IPS-20b (cell line): ENCODE measurements around the gene SMIM28.

ENCODE experiments used
- H3K27ac ChIP-seq: one replicate; pipeline ENCODE4 v1.5.1; 2013; ENCODE audit warnings: low read length
- H3K27me3 ChIP-seq: 2 replicates; pipeline ENCODE4 v1.6.1; 2013; ENCODE audit warnings: mild to moderate bottlenecking, low read length, inconsistent platforms; ENCODE audit not compliant: insufficient read depth
- H3K36me3 ChIP-seq: 2 replicates; pipeline ENCODE4 v1.6.1; 2013; ENCODE audit warnings: low read depth, mild to moderate bottlenecking, inconsistent platforms, low read length, moderate library complexity; ENCODE audit not compliant: insufficient read depth
- H3K4me1 ChIP-seq: 2 replicates; pipeline ENCODE4 v1.6.1; 2013; ENCODE audit warnings: mild to moderate bottlenecking, control low read depth, inconsistent platforms, low read length, moderate library complexity; ENCODE audit not compliant: insufficient read depth
- H3K4me3 ChIP-seq: 2 replicates; pipeline ENCODE4 v1.5.1; 2013; ENCODE audit warnings: mild to moderate bottlenecking, low read length, inconsistent platforms
- H3K9ac ChIP-seq: 2 replicates; pipeline ENCODE4 v1.6.1; 2013; ENCODE audit warnings: low read depth, mild to moderate bottlenecking, inconsistent platforms, low read length, moderate library complexity
- H3K9me3 ChIP-seq: 2 replicates; pipeline ENCODE4 v1.6.1; 2013; ENCODE audit warnings: mild to moderate bottlenecking, low read depth, low read length, inconsistent platforms; ENCODE audit not compliant: insufficient read depth

The SMIM28 gene

DNA sequence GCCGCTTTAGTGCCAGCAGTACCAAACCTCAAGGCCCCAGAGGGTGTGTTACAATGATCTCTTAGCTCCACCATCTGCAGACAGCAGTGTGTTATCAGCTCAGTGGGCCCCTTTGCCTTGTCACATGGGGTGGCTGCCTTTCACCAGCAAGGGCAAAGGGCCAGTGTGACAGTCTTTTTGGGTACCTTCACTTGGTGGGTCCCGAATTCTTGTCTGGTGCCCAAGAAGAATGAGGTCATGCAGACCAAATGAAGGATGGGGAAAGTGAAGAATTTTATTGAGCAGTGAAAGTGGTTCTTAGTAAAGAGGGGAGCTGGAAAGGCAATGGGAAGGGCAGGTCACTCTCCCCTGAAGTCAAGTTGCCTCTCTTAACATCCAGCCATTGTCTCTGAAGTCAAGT, 2.9 kb upstream of the SMIM28 start:
- no peaks in the 10 kb centered on the region for H3K36me3 ChIP-seq
- no peak overlapping the region for H3K9ac ChIP-seq
- H3K9me3 ChIP-seq: no peaks in the 10 kb centered on the region
- H3K27ac ChIP-seq: no peak overlapping the region
- H3K4me3 ChIP-seq: no peak overlapping the region
- H3K27me3 ChIP-seq: no peaks in the 10 kb centered on the region
- H3K4me1 ChIP-seq: peaks cover 8% of the 10 kb centered on the region; the same call in 1 of the 2 replicates

- Histone ChIP-seq H3K36me3 (no peaks in the 10 kb centered on the region), H3K4me3 (no peak overlapping the region), H3K9me3 (no peaks in the 10 kb centered on the region), H3K27ac (no peak overlapping the region), H3K9ac (no peak overlapping the region), H3K27me3 (no peaks in the 10 kb centered on the region), H3K4me1 (peaks cover 8% of the 10 kb centered on the region; the same call in 1 of the 2 replicates)
Observed at GRCh38 chr6:138377042-138377441, 663 bp upstream of the SMIM28 start.

DNA sequence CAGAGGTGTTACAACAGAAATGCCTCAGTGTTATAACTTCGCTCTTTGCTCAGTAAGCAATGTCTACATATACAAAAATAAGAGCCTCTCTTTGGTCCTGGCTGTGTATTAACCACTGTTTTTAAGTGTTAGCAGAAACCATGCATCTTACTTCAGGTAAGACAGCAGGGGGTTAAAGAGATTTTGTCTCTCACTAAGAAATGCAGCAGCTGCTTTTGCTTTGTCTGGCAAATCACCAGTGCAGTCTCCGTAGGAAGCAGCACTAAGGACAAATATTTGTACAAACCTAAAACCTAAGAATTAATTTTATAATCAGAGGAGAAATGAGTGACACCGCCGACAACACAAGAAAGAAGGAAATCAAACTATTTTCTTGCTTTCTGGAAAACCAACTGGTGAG, 758 bp downstream of the SMIM28 start:
- Histone ChIP-seq H3K9ac (0 out of 2 replicates have a peak overlapping the region, but pooled peaks have one; percentile 29), H3K36me3 (no peaks in the 10 kb centered on the region), H3K9me3 (no peaks in the 10 kb centered on the region), H3K27ac (no peak overlapping the region), H3K4me3 (no peak overlapping the region), H3K27me3 (no peaks in the 10 kb centered on the region), H3K4me1 (peaks cover 8% of the 10 kb centered on the region; the same call in 1 of the 2 replicates)

DNA sequence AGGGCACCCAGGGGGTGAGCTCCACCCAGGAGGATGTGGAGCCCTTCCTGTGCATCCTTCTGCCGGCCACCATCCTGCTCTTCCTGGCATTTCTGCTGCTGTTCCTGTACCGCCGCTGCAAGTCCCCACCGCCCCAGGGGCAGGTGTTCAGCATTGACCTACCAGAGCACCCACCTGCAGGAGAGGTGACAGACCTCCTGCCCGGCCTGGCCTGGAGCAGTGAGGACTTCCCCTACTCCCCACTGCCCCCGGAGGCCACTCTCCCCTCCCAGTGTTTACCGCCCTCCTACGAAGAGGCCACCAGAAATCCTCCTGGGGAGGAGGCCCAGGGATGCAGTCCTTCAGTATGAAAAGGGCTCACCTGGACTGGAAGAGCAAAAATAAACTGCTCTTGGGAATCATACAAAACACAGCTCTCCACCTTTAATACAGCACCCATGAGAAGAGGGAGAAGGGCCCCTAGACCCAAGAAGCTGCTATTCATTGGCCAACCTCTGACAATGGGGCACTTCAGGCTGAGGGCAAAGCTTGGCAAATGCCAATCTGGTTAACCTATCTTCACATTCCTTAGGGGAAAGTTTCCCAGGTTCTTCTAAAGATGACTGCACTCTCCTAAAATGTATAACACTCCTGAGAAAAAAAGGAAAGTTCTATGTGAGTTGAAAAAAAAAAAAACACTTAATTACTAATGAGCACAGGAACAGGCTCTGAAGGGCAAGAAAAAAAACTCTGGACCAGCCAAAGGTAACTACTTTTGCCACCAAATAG, 5.0 kb downstream of the SMIM28 start:
- no peak overlapping the region for H3K9ac ChIP-seq
- H3K4me1 ChIP-seq: peaks cover 8% of the 10 kb centered on the region; the same call in 1 of the 2 replicates
- no peaks in the 10 kb centered on the region for H3K9me3 ChIP-seq
- H3K27ac ChIP-seq: no peak overlapping the region
- no peaks in the 10 kb centered on the region for H3K27me3 ChIP-seq
- H3K36me3 ChIP-seq: no peaks in the 10 kb centered on the region
- H3K4me3 ChIP-seq: no peak overlapping the region

DNA sequence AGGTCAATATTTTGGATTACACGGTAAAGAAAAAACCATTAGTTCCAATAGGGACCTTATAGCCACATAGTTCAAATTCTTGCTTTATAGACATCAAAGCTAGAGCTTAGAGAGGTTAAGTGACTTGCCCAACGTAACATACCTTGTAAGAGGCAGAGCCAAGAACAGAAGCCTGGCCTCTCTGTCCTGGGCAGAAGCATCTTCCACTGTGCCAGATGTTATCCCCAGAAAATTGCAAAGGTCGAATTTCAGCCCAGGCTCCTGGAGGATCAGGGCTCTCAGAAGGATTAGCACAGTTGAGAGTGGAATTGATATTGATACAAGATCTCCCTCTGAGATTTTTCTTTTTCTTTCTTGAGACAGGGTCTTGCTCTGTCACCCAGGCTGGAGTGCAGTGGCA, 6.1 kb downstream of the SMIM28 start:
- Histone ChIP-seq H3K4me1 (peaks cover 5% of the 10 kb centered on the region; the same call in 1 of the 2 replicates), H3K27ac (no peak overlapping the region), H3K36me3 (no peaks in the 10 kb centered on the region), H3K4me3 (no peak overlapping the region), H3K27me3 (no peaks in the 10 kb centered on the region), H3K9ac (no peak overlapping the region), H3K9me3 (no peaks in the 10 kb centered on the region)

- H3K36me3 ChIP-seq: no peaks in the 10 kb centered on the region
- no peak overlapping the region for H3K27ac ChIP-seq
- H3K4me1 ChIP-seq: peaks cover 7% of the 10 kb centered on the region; the same call in 1 of the 2 replicates
- no peaks in the 10 kb centered on the region for H3K27me3 ChIP-seq
- H3K9ac ChIP-seq: no peak overlapping the region
- H3K4me3 ChIP-seq: no peak overlapping the region
- no peaks in the 10 kb centered on the region for H3K9me3 ChIP-seq
Observed at GRCh38 chr6:138386897-138387296, 9.2 kb downstream of the SMIM28 start.

GRCh38 chr6:138387577-138388368, 10.1 kb downstream of the SMIM28 start:
- Histone ChIP-seq H3K9me3 (no peaks in the 10 kb centered on the region), H3K27me3 (no peaks in the 10 kb centered on the region), H3K4me1 (peaks cover 7% of the 10 kb centered on the region; the same call in 1 of the 2 replicates), H3K4me3 (no peak overlapping the region), H3K9ac (no peak overlapping the region), H3K36me3 (no peaks in the 10 kb centered on the region), H3K27ac (no peak overlapping the region)

GRCh38 chr6:138389551-138389950, 11.8 kb downstream of the SMIM28 start:
- no peak overlapping the region for H3K27ac ChIP-seq
- no peaks in the 10 kb centered on the region for H3K27me3 ChIP-seq
- H3K36me3 ChIP-seq: no peaks in the 10 kb centered on the region
- peaks cover 7% of the 10 kb centered on the region; the same call in 1 of the 2 replicates for H3K4me1 ChIP-seq
- no peak overlapping the region for H3K9ac ChIP-seq
- H3K4me3 ChIP-seq: no peak overlapping the region
- H3K9me3 ChIP-seq: no peaks in the 10 kb centered on the region

GRCh38 chr6:138393871-138394783, 16.4 kb downstream of the SMIM28 start:
- no peak overlapping the region for H3K27ac ChIP-seq
- H3K9ac ChIP-seq: no peak overlapping the region
- no peaks in the 10 kb centered on the region for H3K27me3 ChIP-seq
- no peaks in the 10 kb centered on the region for H3K36me3 ChIP-seq
- H3K4me3 ChIP-seq: no peak overlapping the region
- no peaks in the 10 kb centered on the region for H3K4me1 ChIP-seq
- H3K9me3 ChIP-seq: no peaks in the 10 kb centered on the region

- Histone ChIP-seq H3K27ac (no peak overlapping the region), H3K27me3 (no peaks in the 10 kb centered on the region), H3K36me3 (no peaks in the 10 kb centered on the region), H3K9me3 (no peaks in the 10 kb centered on the region), H3K9ac (no peak overlapping the region), H3K4me3 (no peak overlapping the region), H3K4me1 (no peaks in the 10 kb centered on the region)
Observed at GRCh38 chr6:138396709-138397108, 19.0 kb downstream of the SMIM28 start.
